RPMI7951 (cell line): ENCODE data around the gene GNAI2. TPM values are rescaled to one million over a fixed set of nuclear protein-coding genes. Genes with fewer than 3 reads are reported as not detected.
"Not testable (repeated sequence)": the region's sequence is repeated elsewhere in the genome, so short reads cannot be mapped to it uniquely, and the experiment has no call there.

Experiments used
- DNase-seq: peaks from one replicate; pipeline ENCODE4 v3.0.0-alpha.2; 2012; ENCODE audit warnings: low read depth
- total RNA-seq: library from RNA; depleted of rRNA; stranded (reverse); fragments of >200 nt; shearing (Covaris generic); gene quantifications from 2 replicates; pipeline ENCODE4 v1.2.3, GENCODE V29; 2014

GNAI2 gene
- total RNA-seq, 1 experiment from 2014 or later: 305 TPM

- no peak for DNase-seq
Observed at GRCh38 chr3:50276762-50277101, 40.7 kb downstream of the GNAI2 start.

GRCh38 chr3:50278123-50278879 lies 42.3 kb downstream of the GNAI2 start:
- no peak for DNase-seq

GRCh38 chr3:50278880-50279224 lies 42.8 kb downstream of the GNAI2 start, which contains the start of gene LSMEM2:
LSMEM2 (plus strand) TSS chr3:50279087; CDS start chr3:50279114, 27 bp downstream.
- DNase-seq: no peak

GRCh38 chr3:50279255-50280016 lies 43.4 kb downstream of the GNAI2 start:
- no peak for DNase-seq

GRCh38 chr3:50284121-50284520 lies 48.1 kb downstream of the GNAI2 start:
- not testable (repeated sequence) for DNase-seq

GRCh38 chr3:50286322-50287227 lies 50.6 kb downstream of the GNAI2 start:
- DNase-seq: no peak

- no peak for DNase-seq
Observed at GRCh38 chr3:50287262-50287661, 51.3 kb downstream of the GNAI2 start.

GRCh38 chr3:50288387-50289007 lies 52.5 kb downstream of the GNAI2 start:
- DNase-seq: no peak

- no peak for DNase-seq
Observed at GRCh38 chr3:50289130-50289529, 53.1 kb downstream of the GNAI2 start.

- DNase-seq: no peak
Observed at GRCh38 chr3:50290161-50290641, 54.2 kb downstream of the GNAI2 start.

GRCh38 chr3:50292159-50293078 lies 56.4 kb downstream of the GNAI2 start, which contains the start of gene IFRD2:
IFRD2 (minus strand) TSS chr3:50292429; CDS start chr3:50292274, 155 bp downstream.
- DNase-seq: peak; percentile 98

GRCh38 chr3:50293079-50293801 lies 57.2 kb downstream of the GNAI2 start:
- no peak for DNase-seq

GRCh38 chr3:50294089-50294488 lies 58.1 kb downstream of the GNAI2 start:
- DNase-seq: no peak

GRCh38 chr3:50294492-50295403 lies 58.7 kb downstream of the GNAI2 start:
- no peak for DNase-seq

GRCh38 chr3:50295553-50296431 lies 59.8 kb downstream of the GNAI2 start:
- no peak for DNase-seq

GRCh38 chr3:50296721-50297383 lies 60.8 kb downstream of the GNAI2 start:
- no peak for DNase-seq

- no peak for DNase-seq
Observed at GRCh38 chr3:50297384-50297775, 61.4 kb downstream of the GNAI2 start.
